Measurements from ENCODE around the gene MRPL36. TPM values are rescaled to one million over a fixed set of nuclear protein-coding genes. Genes with fewer than 3 reads are reported as not detected.

Gene MRPL36
- total and polyA plus RNA-seq, 2 experiments from 2014 or later = 47.5 to 149 TPM

- Mint-ChIP-seq H3K4me1 (peaks cover 18% of the 10 kb centered on the region), H3K9me3 (no peaks in the 10 kb centered on the region), H3K27me3 (ENCODE audit: insufficient read depth, low read depth, poor library complexity) (peaks cover 8% of the 10 kb centered on the region), H3K36me3 (ENCODE audit: low read depth) (no peaks in the 10 kb centered on the region), H3K4me3 (no peak overlapping the region), H3K27ac (no peak overlapping the region)
- H3K79me2 ChIP-seq (replicated peaks; ENCODE audit: insufficient read depth) = no peaks in the 10 kb centered on the region
- no peak overlapping the region for H3K4me3 ChIP-seq
- H3K36me3 ChIP-seq (ENCODE audit: insufficient read depth) = no peaks in the 10 kb centered on the region
- H3K4me2 ChIP-seq = no peak overlapping the region
- TF ChIP-seq POLR2AphosphoS5 (IDR thresholded peaks at IDR 0.05; ENCODE audit: low read depth) = no peak
- no peak for TF ChIP-seq JUNB (IDR thresholded peaks at IDR 0.05; ENCODE audit: unreplicated experiment)
- no peak for TF ChIP-seq CREB1 (CRISPR knock-in tag; IDR thresholded peaks at IDR 0.05; ENCODE audit: low read depth)
- H3K27me3 ChIP-seq (ENCODE audit: insufficient read depth) = no peaks in the 10 kb centered on the region
- 0 out of 2 replicates have a peak overlapping the region, but pooled peaks have one; percentile 72 for H2AFZ ChIP-seq
- no peak overlapping the region for H3K27ac ChIP-seq (ENCODE audit: low read depth)
- H3K4me1 ChIP-seq (ENCODE audit: insufficient read depth) = no peaks in the 10 kb centered on the region
- no peaks in the 10 kb centered on the region for H3K9me2 ChIP-seq (ENCODE audit: insufficient read depth)
- ATAC-seq (no peak), DNase-seq (ENCODE audit: low spot score) (no peak)
- H4K20me1 ChIP-seq (replicated peaks; ENCODE audit: insufficient read depth) = no peaks in the 10 kb centered on the region
- no peaks in the 10 kb centered on the region for H3F3A ChIP-seq (replicated peaks; ENCODE audit: low read depth)
Observed at GRCh38 chr5:1763960-1764605, 35.6 kb downstream of the MRPL36 start.

GRCh38 chr5:1763548-1763911 lies 36.1 kb downstream of the MRPL36 start:
- Histone ChIP-seq H3F3A (replicated peaks; ENCODE audit: low read depth) (no peaks in the 10 kb centered on the region), H3K36me3 (ENCODE audit: insufficient read depth) (no peaks in the 10 kb centered on the region), H3K27ac (ENCODE audit: low read depth) (no peak overlapping the region), H3K27me3 (ENCODE audit: insufficient read depth) (no peaks in the 10 kb centered on the region), H3K4me2 (no peak overlapping the region), H3K9me2 (ENCODE audit: insufficient read depth) (no peaks in the 10 kb centered on the region), H3K4me1 (ENCODE audit: insufficient read depth) (no peaks in the 10 kb centered on the region), H3K79me2 (replicated peaks; ENCODE audit: insufficient read depth) (no peaks in the 10 kb centered on the region), H4K20me1 (replicated peaks; ENCODE audit: insufficient read depth) (no peaks in the 10 kb centered on the region), H3K4me3 (no peak overlapping the region), H2AFZ (peak overlapping the region; percentile 89; the same call in 1 of the 2 replicates)
- ATAC-seq = peak; percentile 77
- 0 out of 3 replicates have a peak, but pooled peaks cover under 1% of the 10 kb centered on the region for H3K36me3 Mint-ChIP-seq (ENCODE audit: low read depth)
- H3K4me1 Mint-ChIP-seq = peaks cover 18% of the 10 kb centered on the region
- peaks cover 4% of the 10 kb centered on the region for H3K9me3 Mint-ChIP-seq
- H3K27me3 Mint-ChIP-seq (ENCODE audit: insufficient read depth, low read depth, poor library complexity) = peaks cover 10% of the 10 kb centered on the region
- no peak overlapping the region for H3K4me3 Mint-ChIP-seq
- peak; percentile 76 for DNase-seq (ENCODE audit: low spot score)
- TF ChIP-seq CTCF (conservative IDR thresholded peaks at IDR 0.05; ENCODE audit: low read depth in 2 of 2) (peak; percentile 78 to 79), STAT1 (IDR thresholded peaks at IDR 0.05; ENCODE audit: unreplicated experiment) (no peak)
- no peak overlapping the region for H3K27ac Mint-ChIP-seq

GRCh38 chr5:1762883-1763547 lies 36.6 kb downstream of the MRPL36 start:
- Mint-ChIP-seq H3K4me3 (no peak overlapping the region), H3K36me3 (ENCODE audit: low read depth) (peaks cover 6% of the 10 kb centered on the region; the same call in 2 of the 3 replicates), H3K9me3 (peaks cover 10% of the 10 kb centered on the region), H3K27ac (no peak overlapping the region), H3K27me3 (ENCODE audit: insufficient read depth, low read depth, poor library complexity) (peaks cover 7% of the 10 kb centered on the region), H3K4me1 (peaks cover 18% of the 10 kb centered on the region)
- no peak for ATAC-seq
- Histone ChIP-seq H3K27me3 (ENCODE audit: insufficient read depth) (no peaks in the 10 kb centered on the region), H3K4me2 (no peak overlapping the region), H3K4me3 (no peak overlapping the region), H3F3A (replicated peaks; ENCODE audit: low read depth) (no peaks in the 10 kb centered on the region), H3K79me2 (replicated peaks; ENCODE audit: insufficient read depth) (no peaks in the 10 kb centered on the region), H3K27ac (ENCODE audit: low read depth) (no peak overlapping the region), H3K9me2 (ENCODE audit: insufficient read depth) (no peaks in the 10 kb centered on the region), H2AFZ (peak overlapping the region; percentile 89; the same call in 1 of the 2 replicates), H3K4me1 (ENCODE audit: insufficient read depth) (no peaks in the 10 kb centered on the region), H4K20me1 (replicated peaks; ENCODE audit: insufficient read depth) (no peaks in the 10 kb centered on the region), H3K36me3 (ENCODE audit: insufficient read depth) (no peaks in the 10 kb centered on the region)
- TF ChIP-seq EZH2 (IDR thresholded peaks at IDR 0.05; ENCODE audit: low read depth, unreplicated experiment) = no peak
- no peak for TF ChIP-seq JUNB (IDR thresholded peaks at IDR 0.05; ENCODE audit: unreplicated experiment)
- no peak for DNase-seq (ENCODE audit: low spot score)

Measured in GM23338 (cell line).